Colonic mucosa (tissue), 4 donors: ENCODE data around the gene MPHOSPH8. TPM values are rescaled to one million over a fixed set of nuclear protein-coding genes. Genes with fewer than 3 reads are reported as not detected.

Experiments
- DNase-seq: peaks from one replicate; pipeline ENCODE4 v3.0.0-alpha.2; 2020
- H3K27ac ChIP-seq: fragments of 200-600 bp; one replicate; pipeline ENCODE4 v1.8.0; 2021
- H3K27me3 ChIP-seq: fragments of 200-600 bp; one replicate; pipeline ENCODE4 v1.8.0; 2021
- H3K36me3 ChIP-seq: fragments of 200-600 bp; one replicate; pipeline ENCODE4 v1.8.0; 2021
- H3K4me1 ChIP-seq: fragments of 200-600 bp; one replicate; pipeline ENCODE4 v1.8.0; 2021; ENCODE audit warnings: mild to moderate bottlenecking
- H3K4me3 ChIP-seq: fragments of 200-600 bp; one replicate; pipeline ENCODE4 v1.8.0; 2021
- H3K9ac ChIP-seq, 2 donors: one replicate each; pipeline ENCODE4 v1.7.0; 2013; ENCODE audit warnings: control low read depth in 2 of 2, low read depth in 2 of 2, low read length in 2 of 2
- H3K9me3 ChIP-seq: fragments of 200-600 bp; one replicate; pipeline ENCODE4 v1.8.0; 2021
- intact Hi-C: fragments of 100-400 bp; cut with DNase I; formaldehyde crosslinking; loops from one replicate; pipeline ENCODE4 v1.14.1; 2022
- total RNA-seq, 2 donors: library from RNA; stranded (reverse); fragmentation: NEBNext Ultra II Directional in 1 of 2; extraction: Animal tissue kit (Norgen Biotek cat#: 25700) in 1 of 2; gene quantifications; one replicate each; pipeline ENCODE4 v1.2.1, GENCODE V29; 2021
- TF ChIP-seq, protein P1 (sequence below): fragments of 200-600 bp; IDR thresholded peaks from one replicate; pipeline ENCODE4 v1.8.0; 2022; ENCODE audit warnings: antibody characterized with exemption, mild to moderate bottlenecking
- donor health status: healthy.
- donor health status: DM: no; HTN: no; CAD: no.
- donor health status: DM: no; HTN: no; CAD: no.

MPHOSPH8 gene
- total RNA-seq, 2 donors from 2014 or later, result 23.8 to 34.1 TPM

DNA sequence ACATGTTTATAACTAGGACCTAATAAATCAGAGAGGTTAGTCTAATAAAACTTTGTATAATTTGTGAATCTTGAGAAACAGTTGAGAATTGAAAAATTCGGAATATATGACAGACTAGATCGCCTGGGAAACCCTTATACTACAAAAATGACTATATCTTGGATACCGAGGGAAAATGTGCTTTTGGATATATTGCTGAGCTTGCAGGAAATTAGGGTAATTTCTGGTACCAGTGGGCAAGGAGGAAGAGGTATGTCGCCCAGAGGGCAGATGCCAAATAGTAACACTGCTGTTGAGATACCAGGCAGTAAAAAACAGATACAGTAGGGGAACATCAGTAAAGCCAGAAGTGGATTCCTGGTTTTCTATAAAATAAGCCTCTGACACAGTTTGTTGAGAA lies 17.3 kb downstream of the MPHOSPH8 start:
- TF ChIP-seq, protein P1, sequence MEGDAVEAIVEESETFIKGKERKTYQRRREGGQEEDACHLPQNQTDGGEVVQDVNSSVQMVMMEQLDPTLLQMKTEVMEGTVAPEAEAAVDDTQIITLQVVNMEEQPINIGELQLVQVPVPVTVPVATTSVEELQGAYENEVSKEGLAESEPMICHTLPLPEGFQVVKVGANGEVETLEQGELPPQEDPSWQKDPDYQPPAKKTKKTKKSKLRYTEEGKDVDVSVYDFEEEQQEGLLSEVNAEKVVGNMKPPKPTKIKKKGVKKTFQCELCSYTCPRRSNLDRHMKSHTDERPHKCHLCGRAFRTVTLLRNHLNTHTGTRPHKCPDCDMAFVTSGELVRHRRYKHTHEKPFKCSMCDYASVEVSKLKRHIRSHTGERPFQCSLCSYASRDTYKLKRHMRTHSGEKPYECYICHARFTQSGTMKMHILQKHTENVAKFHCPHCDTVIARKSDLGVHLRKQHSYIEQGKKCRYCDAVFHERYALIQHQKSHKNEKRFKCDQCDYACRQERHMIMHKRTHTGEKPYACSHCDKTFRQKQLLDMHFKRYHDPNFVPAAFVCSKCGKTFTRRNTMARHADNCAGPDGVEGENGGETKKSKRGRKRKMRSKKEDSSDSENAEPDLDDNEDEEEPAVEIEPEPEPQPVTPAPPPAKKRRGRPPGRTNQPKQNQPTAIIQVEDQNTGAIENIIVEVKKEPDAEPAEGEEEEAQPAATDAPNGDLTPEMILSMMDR, result no peak
- DNase-seq, result no peak
- no peaks in the 10 kb centered on the region for H3K4me1 ChIP-seq
- H3K27ac ChIP-seq, result no peak overlapping the region
- H3K9me3 ChIP-seq, result no peaks in the 10 kb centered on the region
- intact Hi-C loops, result no loop called here
- H3K36me3 ChIP-seq, result peaks cover 7% of the 10 kb centered on the region
- H3K27me3 ChIP-seq, result no peaks in the 10 kb centered on the region
- no peak overlapping the region for H3K4me3 ChIP-seq
- H3K9ac ChIP-seq, result no peak overlapping the region

DNA sequence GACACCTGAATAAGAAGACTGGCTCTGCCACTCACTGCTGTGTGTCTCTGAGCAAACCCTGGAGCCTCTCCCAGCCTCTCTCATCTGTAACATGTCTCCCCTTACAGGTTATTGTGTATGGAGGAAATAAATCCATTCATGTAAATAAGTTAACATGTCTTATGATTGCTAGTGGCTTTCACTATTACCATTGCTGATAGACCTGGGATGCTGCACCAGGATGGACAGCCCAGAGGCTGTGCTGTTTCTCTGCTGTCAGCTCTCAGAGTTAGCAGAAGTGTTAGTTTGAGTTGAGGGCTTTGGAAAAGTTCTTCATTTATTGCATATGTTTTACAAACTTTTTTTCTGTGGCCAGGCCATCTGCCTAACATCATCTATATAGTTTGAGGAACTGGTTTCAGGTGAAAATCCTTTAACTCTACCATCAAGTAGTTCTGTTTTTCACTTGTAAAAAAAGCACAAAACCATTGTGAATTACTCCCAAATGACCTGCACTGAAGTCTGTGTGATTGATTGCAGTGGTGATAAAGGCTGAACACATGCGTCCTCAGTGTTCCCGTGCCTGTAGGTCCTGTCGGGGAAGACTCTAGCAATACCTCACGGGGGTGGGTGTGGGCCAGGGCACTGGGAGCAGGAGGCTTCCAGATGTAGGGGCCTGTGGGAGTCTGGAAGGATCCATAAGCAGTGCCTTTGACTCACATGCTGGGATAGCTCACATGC lies 24.6 kb downstream of the MPHOSPH8 start:
- Histone ChIP-seq H3K27ac (no peak overlapping the region), H3K36me3 (no peaks in the 10 kb centered on the region)
- intact Hi-C loops, result no loop called here

DNA sequence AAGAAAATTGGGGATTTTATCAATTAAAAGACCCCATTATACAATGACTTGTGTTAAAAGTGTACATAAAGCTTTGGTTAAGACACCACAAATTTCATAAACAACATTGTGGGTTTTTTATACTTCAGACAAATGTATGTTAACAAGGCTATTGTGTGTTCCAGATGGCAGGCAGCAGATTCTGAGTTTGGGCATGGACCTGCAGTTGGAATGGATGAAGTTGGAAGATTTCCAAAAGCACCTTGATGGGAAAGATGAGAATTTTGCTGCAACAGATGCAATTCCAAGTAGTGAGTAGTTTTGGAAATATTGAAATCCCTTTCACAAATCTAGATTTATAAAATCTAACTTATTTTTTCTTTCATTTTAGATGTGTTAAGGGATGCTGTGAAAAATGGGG lies 25.4 kb downstream of the MPHOSPH8 start:
- intact Hi-C loops, result no loop called here
- H3K36me3 ChIP-seq, result no peaks in the 10 kb centered on the region
- H3K27me3 ChIP-seq, result no peaks in the 10 kb centered on the region

More for the DNA sequence above, 24.6 kb downstream of the MPHOSPH8 start:
- Histone ChIP-seq H3K4me1 (no peaks in the 10 kb centered on the region), H3K9ac (no peak overlapping the region), H3K27me3 (no peaks in the 10 kb centered on the region), H3K9me3 (no peaks in the 10 kb centered on the region), H3K4me3 (no peak overlapping the region)
- DNase-seq, result no peak
- TF ChIP-seq, protein P1, result no peak

DNA sequence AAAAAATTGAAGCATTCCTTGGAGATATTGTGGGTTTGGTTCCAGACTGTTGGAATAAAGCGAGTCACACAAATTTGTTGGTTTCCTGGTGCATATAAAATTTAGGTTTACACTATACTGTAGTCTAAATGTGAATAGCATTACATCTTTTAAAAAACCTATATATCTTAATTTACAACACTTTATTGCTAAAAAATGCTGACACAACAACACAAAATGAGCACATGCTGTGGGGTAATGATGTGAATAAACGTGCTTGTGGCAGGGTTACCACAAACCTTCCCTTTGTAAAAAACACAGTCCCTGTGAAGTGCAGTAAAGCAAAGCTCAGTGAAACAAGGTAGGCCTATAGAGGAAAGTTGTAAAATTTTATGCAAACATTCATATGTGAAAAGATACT lies 27.7 kb downstream of the MPHOSPH8 start:
- H3K9ac ChIP-seq, result no peak overlapping the region
- no peak for DNase-seq
- H3K27me3 ChIP-seq, result no peaks in the 10 kb centered on the region
- H3K4me3 ChIP-seq, result no peak overlapping the region
- H3K36me3 ChIP-seq, result no peaks in the 10 kb centered on the region
- no peaks in the 10 kb centered on the region for H3K9me3 ChIP-seq
- intact Hi-C loops, result no loop called here
- no peaks in the 10 kb centered on the region for H3K4me1 ChIP-seq
- TF ChIP-seq, protein P1, result no peak
- no peak overlapping the region for H3K27ac ChIP-seq

More for the DNA sequence above, 25.4 kb downstream of the MPHOSPH8 start:
- no peak overlapping the region for H3K9ac ChIP-seq
- H3K9me3 ChIP-seq, result no peaks in the 10 kb centered on the region
- H3K4me1 ChIP-seq, result no peaks in the 10 kb centered on the region
- DNase-seq, result no peak
- TF ChIP-seq, protein P1, result no peak
- H3K27ac ChIP-seq, result no peak overlapping the region
- H3K4me3 ChIP-seq, result no peak overlapping the region

DNA sequence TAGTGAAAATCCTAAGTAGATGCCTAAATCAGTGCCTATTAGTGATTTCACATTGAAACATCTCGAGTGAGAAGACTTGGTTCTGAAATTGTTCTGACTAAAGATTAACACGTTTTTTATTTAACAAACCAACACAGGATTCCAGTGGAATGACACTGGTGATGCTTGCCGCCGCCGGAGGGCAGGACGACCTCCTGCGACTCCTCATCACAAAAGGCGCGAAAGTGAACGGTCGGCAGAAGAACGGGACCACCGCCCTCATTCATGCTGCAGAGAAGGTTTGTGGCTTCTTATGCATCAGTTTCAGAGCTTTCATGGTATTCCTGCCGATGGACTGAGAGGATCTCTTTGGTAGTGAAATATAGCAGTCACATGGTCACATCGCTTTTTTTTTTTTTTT lies 28.1 kb downstream of the MPHOSPH8 start:
- no peak overlapping the region for H3K27ac ChIP-seq
- no peaks in the 10 kb centered on the region for H3K36me3 ChIP-seq
- TF ChIP-seq, protein P1, result no peak
- no peak for DNase-seq
- intact Hi-C loops, result no loop called here
- H3K9me3 ChIP-seq, result no peaks in the 10 kb centered on the region
- no peak overlapping the region for H3K9ac ChIP-seq
- no peak overlapping the region for H3K4me3 ChIP-seq
- H3K27me3 ChIP-seq, result no peaks in the 10 kb centered on the region
- H3K4me1 ChIP-seq, result no peaks in the 10 kb centered on the region
